GM19463 (cell line): ENCODE measurements around the gene SSNA1.
A peak's percentile ranks its signal among the peaks of the same experiment; 100 is the strongest.

Source experiments
- ATAC-seq: cut with Tn5 transposase; IDR thresholded peaks from one replicate; pipeline ENCODE4 v1.9.1; 2021; ENCODE audit warnings: mild to moderate bottlenecking, moderate library complexity; ENCODE audit not compliant: unreplicated experiment

Gene SSNA1, protein sequence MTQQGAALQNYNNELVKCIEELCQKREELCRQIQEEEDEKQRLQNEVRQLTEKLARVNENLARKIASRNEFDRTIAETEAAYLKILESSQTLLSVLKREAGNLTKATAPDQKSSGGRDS

DNA sequence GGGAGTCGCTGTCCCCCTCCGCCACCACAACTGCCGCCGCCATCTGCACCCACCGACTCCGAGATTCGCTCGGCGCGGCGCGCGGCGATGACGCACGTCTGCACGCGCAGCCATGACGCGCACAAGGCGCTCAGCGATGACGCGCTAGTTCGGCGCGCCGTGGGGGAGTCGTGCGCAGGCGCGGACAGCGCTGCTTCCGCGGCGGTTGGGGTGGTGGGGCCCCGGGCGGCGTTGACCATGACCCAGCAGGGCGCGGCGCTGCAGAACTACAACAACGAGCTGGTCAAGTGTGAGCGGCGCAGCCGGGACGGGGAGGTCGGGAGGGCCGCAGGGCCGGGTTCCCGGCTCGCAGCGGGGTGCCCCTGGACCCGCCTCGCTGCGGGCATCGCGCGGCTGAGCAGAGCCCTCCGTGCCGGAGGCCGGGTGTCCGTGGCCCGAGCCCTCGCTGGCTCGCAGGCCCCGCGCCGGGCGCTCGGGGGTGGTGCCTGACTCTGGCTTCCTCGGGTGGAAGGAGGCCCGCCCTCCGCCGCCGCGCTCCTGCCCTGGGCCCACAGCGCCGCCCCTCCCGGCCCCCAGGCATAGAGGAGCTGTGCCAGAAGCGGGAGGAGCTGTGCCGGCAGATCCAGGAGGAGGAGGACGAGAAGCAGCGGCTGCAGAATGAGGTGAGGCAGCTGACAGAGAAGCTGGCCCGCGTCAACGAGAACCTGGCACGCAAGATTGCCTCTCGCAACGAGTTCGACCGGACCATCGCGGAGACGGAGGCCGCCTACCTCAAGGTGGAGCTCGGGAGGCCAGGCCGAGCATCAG is at the start of gene SSNA1, which contains the start of gene ANAPC2:
Gene SSNA1, plus strand, starts transcription at position 187 of the 807 bp plus-strand sequence. Its CDS starts 51 bp downstream, at position 238.
Gene ANAPC2, minus strand, starts transcription at position 71 of the 807 bp plus-strand sequence. Its CDS starts 28 bp downstream, at position 43.
- peak; percentile 85 for ATAC-seq

- ATAC-seq = no peak
Measured at GRCh38 chr9:137138722-137139467, 49.6 kb upstream of the SSNA1 start, which contains the start of gene GRIN1. GRIN1 (plus strand) TSS chr9:137139154; CDS start chr9:137139487, 333 bp downstream.

- ATAC-seq = no peak
Measured at GRCh38 chr9:137139468-137140150, 48.9 kb upstream of the SSNA1 start.

DNA sequence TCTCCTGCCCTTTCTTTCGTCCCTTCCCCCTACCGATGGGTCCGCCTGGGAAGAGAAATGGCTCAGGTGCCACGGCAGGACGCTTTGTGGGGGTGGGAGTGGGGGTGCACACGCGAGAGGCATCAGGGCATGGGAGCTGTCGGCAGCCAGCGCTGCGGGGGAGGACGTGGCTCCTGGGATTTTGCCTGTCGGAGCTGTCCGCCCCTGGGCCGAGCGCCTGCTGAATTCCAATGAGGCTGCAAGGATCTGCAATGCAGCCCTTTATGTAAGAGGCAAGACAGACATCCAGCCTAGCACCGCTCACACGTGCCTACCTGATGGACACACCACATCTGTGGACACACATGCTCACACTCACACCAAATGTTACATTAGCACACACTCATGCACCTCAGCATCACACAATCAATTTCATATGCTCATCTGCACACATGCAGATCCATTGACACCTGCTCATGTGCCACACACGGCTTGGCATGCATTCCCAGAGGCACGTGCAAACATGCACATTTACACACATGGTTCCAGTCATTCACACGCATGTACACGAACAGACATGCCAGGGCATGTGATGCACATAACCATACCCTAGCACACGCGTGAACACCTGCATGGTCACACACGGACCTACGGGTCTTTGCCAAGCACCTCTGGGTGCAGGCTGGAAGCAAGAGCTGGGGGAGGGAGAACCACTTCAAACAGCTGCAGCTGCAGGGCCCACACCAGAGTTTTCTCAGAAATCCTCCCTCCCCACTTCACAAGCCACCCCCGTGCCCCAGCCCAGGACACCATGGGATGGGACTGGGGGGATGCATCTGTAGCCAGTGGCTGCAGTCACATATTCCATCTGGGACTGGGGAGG is 48.1 kb upstream of the SSNA1 start:
- no peak for ATAC-seq

- no peak for ATAC-seq
Measured at GRCh38 chr9:137141050-137141810, 47.2 kb upstream of the SSNA1 start.

DNA sequence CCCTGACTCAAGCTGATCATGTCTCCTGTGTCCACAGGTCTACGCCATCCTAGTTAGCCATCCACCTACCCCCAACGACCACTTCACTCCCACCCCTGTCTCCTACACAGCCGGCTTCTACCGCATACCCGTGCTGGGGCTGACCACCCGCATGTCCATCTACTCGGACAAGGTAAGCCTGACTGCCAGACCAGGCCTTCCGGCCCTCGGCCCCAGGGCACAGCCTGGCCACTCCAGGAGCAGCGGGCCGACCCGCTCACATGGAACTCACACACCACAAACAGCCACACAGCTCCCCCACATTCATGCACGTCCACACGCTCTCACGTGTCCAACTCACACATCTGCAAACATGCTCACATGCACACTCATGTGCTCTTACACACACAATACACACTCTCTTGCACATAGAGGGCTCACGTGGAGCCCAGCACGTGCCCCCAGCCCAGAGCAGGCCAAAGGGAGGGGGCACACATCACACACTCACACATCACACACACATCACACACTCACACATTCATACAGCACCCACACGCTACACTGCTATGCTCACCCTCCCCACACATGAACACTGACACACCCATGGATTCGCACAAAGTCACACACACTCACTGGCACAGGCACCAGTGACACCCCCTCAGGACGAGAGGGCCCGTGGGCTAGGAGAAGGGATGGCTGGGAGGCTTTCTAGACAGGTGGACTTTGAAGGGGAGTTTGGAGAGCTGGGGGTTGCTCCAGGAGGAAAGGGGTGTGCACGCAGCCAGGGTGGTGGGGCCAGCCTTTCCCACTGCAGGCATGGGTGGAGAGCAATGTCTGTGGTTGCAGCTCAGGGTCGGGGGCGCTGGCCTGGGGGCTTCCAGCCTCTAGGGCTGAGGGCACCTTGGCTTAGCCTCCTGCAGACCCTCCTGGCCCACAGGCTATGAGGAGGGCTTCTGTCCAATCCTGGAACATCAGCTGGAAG is 46.2 kb upstream of the SSNA1 start:
- ATAC-seq = no peak

DNA sequence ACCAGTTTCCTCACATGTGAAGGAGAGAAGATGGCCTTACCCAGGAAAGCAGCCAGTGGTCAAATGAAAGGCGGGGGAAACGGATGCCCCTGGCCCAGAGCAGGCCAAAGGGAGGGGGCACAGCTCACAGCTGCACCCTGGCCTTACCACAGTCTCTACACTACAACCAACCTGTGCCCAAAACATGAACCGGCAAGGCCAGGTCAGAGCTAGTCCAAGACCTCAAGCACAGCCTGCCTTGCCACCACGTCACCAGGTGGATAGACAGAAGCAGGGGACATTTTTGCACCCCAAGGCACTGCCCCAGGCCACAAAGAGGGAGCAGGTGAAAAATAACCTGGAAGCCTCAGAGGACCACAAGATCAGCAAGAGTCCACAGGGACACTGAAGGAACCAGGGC is 45.0 kb upstream of the SSNA1 start:
- no peak for ATAC-seq

DNA sequence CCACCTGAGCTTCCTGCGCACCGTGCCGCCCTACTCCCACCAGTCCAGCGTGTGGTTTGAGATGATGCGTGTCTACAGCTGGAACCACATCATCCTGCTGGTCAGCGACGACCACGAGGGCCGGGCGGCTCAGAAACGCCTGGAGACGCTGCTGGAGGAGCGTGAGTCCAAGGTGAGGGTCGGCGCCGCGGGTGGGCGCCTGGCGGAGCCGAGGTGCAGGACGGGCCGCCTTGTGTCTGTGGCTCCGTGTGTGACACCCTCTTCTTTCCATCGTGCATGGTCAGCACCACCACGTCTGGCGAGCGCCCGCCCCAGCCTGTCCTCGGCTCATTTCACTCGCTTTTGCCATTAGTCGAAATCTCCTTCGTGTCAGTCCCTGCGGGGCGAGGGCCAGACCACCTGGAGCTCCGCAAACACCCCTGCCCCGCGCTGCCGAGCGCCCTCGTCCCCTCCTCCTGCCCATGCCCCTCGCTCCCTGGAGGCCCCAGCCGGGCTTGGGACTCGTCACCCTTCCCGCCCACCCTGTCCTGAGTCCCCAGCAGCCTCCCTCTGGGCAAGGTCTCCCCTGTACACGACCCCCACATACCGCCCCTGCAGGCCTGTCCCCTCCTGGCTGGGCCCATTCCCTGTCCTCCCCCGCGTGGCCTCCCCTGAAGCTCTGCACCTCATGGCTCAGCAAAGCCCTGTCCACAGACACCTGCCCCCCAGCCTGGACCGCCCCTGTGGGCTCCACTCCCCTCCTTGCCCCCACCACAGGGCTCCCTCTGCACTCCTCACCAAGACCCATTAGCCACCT is 42.5 kb upstream of the SSNA1 start:
- no peak for ATAC-seq

DNA sequence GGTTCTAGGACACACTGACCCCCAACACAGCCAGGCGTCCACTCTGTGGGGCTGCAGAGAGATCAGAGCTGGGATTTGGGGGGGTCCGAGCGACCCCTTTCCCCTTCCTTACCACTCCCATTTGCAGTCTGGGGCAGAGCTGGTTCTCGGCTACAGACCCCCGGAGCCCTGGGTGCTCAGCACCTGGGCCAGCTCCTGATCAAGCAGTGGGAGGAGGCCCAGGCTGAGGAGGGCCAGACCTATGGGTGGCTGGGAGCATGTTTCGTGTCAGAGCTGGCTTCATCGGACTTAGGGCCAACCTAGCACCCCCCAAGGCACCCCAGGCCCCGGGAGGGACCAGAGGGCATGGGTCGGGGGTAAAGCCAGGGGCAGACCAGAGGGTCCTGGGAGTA is 42.0 kb upstream of the SSNA1 start:
- no peak for ATAC-seq

DNA sequence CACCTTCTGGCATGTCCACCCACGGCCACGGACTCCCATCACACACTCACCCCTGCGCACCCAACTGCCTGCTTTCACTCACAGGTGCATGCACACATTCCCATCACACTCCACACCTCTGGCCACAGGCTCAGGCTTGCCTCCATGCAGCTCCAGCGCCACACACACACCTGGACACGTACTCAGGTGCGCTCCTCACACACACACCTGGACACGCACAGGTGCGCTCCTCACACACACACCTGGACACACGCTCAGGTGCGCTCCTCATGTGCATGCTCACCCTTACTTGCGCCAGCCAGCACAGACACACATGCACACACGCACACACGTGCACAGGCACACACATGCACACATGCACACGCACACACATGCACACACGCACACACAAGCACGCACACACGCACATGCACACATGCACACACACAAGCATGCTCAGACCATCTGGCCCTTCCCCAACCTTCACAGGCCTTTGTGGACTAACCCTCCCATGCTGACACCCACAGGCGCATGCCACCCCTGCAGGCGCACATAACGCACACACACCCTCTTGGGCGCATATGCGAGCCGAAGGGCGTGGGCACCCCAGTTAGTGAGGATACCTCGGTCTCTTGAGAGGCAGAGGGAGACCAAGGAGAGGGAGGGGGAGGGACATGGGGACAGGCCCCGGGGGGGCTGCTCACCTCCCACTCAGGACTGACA is 41.2 kb upstream of the SSNA1 start:
- ATAC-seq = no peak

GRCh38 chr9:137147793-137148160 is 40.7 kb upstream of the SSNA1 start:
- no peak for ATAC-seq

- ATAC-seq = no peak
Measured at GRCh38 chr9:137148242-137148641, 40.2 kb upstream of the SSNA1 start.

DNA sequence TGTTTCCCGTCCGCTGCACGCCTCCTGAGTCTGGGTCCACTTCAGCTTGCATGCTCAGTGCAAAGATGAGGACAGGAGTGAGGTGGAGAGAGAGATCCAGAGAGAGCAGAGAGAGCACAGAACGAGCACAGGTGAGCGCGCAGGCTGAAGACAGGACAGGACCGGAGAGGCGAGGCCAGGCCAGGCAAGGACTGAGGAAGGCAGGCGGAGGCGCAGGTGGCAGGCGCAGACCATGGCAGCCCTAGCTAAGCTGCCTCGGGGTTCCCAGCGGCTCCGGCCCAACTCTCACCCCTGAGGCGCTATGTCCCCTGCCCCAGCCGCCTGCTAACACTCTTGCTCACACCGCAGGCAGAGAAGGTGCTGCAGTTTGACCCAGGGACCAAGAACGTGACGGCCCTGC is 39.8 kb upstream of the SSNA1 start:
- ATAC-seq = no peak

- ATAC-seq = no peak
Measured at GRCh38 chr9:137149363-137149762, 39.1 kb upstream of the SSNA1 start.

GRCh38 chr9:137149942-137150616 is 38.4 kb upstream of the SSNA1 start:
- peak; percentile 21 for ATAC-seq
